ENCODE data around the gene NIM1K. TPM values are rescaled to one million over a fixed set of nuclear protein-coding genes. Genes with fewer than 3 reads are reported as not detected.

NIM1K gene
- total RNA-seq, 1 donor from 2014 or later = 0.51 TPM

GRCh38 chr5:43192558-43193180 is 644 bp downstream of the NIM1K start:
- H3K27me3 Mint-ChIP-seq = peaks cover 19% of the 10 kb centered on the region
- no peak overlapping the region for H3K27ac Mint-ChIP-seq
- ATAC-seq (ENCODE audit: low read depth) = peak; percentile 27
- ChIA-PET POLR2A (interaction anchor here (1.0 to 2.5 kb wide), 4 partner anchors 72 to 291 kb away, joined by 3 to 13 read pairs (median 4); partner anchors contain the start of genes TMEM267 and ZNF131), CTCF (interaction anchor here (1.2 kb wide), 2 partner anchors 13 to 197 kb away, joined by 3 to 4 read pairs; no protein-coding TSS in a partner anchor)
- H3K9me3 Mint-ChIP-seq = no peaks in the 10 kb centered on the region
- H3K4me3 Mint-ChIP-seq = peak overlapping the region; percentile 84
- intact Hi-C loops (cut with micrococcal nuclease) = loop anchor here (1.0 to 5.0 kb wide), 8 partner anchors 71 to 364 kb away; partner anchors contain the start of genes ANXA2R, HMGCS1 and TMEM267
- no peaks in the 10 kb centered on the region for H3K36me3 Mint-ChIP-seq (ENCODE audit: low read depth)
- peaks cover 28% of the 10 kb centered on the region for H3K4me1 Mint-ChIP-seq
- DNase-seq = peak; percentile 29
- TF ChIP-seq CTCF (IDR thresholded peaks at IDR 0.05) = no peak

GRCh38 chr5:43193181-43193893 is 1.3 kb downstream of the NIM1K start:
- Mint-ChIP-seq H3K27me3 (peaks cover 19% of the 10 kb centered on the region), H3K9me3 (no peaks in the 10 kb centered on the region), H3K27ac (no peak overlapping the region), H3K4me3 (peak overlapping the region; percentile 84), H3K36me3 (ENCODE audit: low read depth) (no peaks in the 10 kb centered on the region), H3K4me1 (peaks cover 28% of the 10 kb centered on the region)
- DNase-seq (no peak), ATAC-seq (ENCODE audit: low read depth) (peak; percentile 57)
- intact Hi-C loops (cut with micrococcal nuclease) = loop anchor here (1.0 to 5.0 kb wide), 6 partner anchors 72 to 289 kb away; partner anchors contain the start of genes ANXA2R and TMEM267
- no peak for TF ChIP-seq CTCF (IDR thresholded peaks at IDR 0.05)
- ChIA-PET POLR2A (interaction anchor here (0.6 to 1.4 kb wide), 5 partner anchors 12 to 1617 kb away, joined by 3 to 8 read pairs (median 4); partner anchors contain the start of genes TMEM267 and ZNF131), CTCF (interaction anchor here (1.2 kb wide), 2 partner anchors 14 to 196 kb away, joined by 3 to 4 read pairs; no protein-coding TSS in a partner anchor)

- H3K36me3 Mint-ChIP-seq (ENCODE audit: low read depth) = no peaks in the 10 kb centered on the region
- no peak for TF ChIP-seq CTCF (IDR thresholded peaks at IDR 0.05)
- ChIA-PET POLR2A (interaction anchor here (0.6 to 1.4 kb wide), 5 partner anchors 13 to 1616 kb away, joined by 3 to 8 read pairs (median 4); partner anchors contain the start of genes TMEM267 and ZNF131), CTCF (interaction anchor here (1.2 kb wide), 1 partner anchor 196 kb away, joined by 4 read pairs; no protein-coding TSS in a partner anchor)
- DNase-seq (no peak), ATAC-seq (ENCODE audit: low read depth) (no peak)
- H3K27me3 Mint-ChIP-seq = peaks cover 19% of the 10 kb centered on the region
- H3K9me3 Mint-ChIP-seq = no peaks in the 10 kb centered on the region
- intact Hi-C loops (cut with micrococcal nuclease) = loop anchor here (1.0 to 5.0 kb wide), 6 partner anchors 73 to 289 kb away; partner anchors contain the start of genes ANXA2R and TMEM267
- no peak overlapping the region for H3K27ac Mint-ChIP-seq
- peak overlapping the region; percentile 84 for H3K4me3 Mint-ChIP-seq
- H3K4me1 Mint-ChIP-seq = peaks cover 28% of the 10 kb centered on the region
Measured at GRCh38 chr5:43193894-43194265, 1.9 kb downstream of the NIM1K start.

- no peak for DNase-seq
- Mint-ChIP-seq H3K27me3 (peaks cover 19% of the 10 kb centered on the region), H3K27ac (no peak overlapping the region), H3K9me3 (no peaks in the 10 kb centered on the region), H3K36me3 (ENCODE audit: low read depth) (no peaks in the 10 kb centered on the region), H3K4me3 (no peak overlapping the region), H3K4me1 (peaks cover 27% of the 10 kb centered on the region)
- TF ChIP-seq CTCF (IDR thresholded peaks at IDR 0.05) = no peak
- ChIA-PET POLR2A (interaction anchor here (1.0 kb wide), 1 partner anchor 71 kb away, joined by 4 read pairs; no protein-coding TSS in a partner anchor), CTCF (no interaction called here)
- ATAC-seq (ENCODE audit: low read depth) = no peak
- intact Hi-C loops (cut with micrococcal nuclease) = no loop called here
Measured at GRCh38 chr5:43195670-43196265, 3.7 kb downstream of the NIM1K start.
